MM.1S (cell line): ENCODE results near the gene IQCK.

Experiments used
- DNase-seq: peaks from one replicate; pipeline ENCODE4 v3.0.0-alpha.2; 2015
- H2AFZ ChIP-seq: fragments of 300-600 bp; sonication (generic); 2 replicates; pipeline ENCODE4 v1.6.0; 2016; ENCODE audit warnings: antibody characterized with exemption, low read length
- H3F3A ChIP-seq: fragments of 300-600 bp; sonication (generic); 2 replicates; pipeline ENCODE4 v1.6.1; 2016; ENCODE audit warnings: mild to moderate bottlenecking, antibody characterized with exemption, low read length, moderate library complexity, mixed read lengths; ENCODE audit not compliant: insufficient read depth
- H3K27ac ChIP-seq: fragments of 300-600 bp; sonication (generic); 2 replicates; pipeline ENCODE4 v1.5.1; 2016; ENCODE audit warnings: mild to moderate bottlenecking, low read length
- H3K27me3 ChIP-seq: fragments of 300-600 bp; sonication (generic); replicated peaks from 2 replicates; pipeline ENCODE4 v1.6.0; 2016; ENCODE audit warnings: low read length; ENCODE audit not compliant: insufficient read depth
- H3K36me3 ChIP-seq: fragments of 300-600 bp; sonication (generic); replicated peaks from 2 replicates; pipeline ENCODE4 v1.6.1; 2016; ENCODE audit warnings: mild to moderate bottlenecking, low read length, mixed read lengths; ENCODE audit not compliant: insufficient read depth
- H3K4me1 ChIP-seq: fragments of 300-600 bp; sonication (generic); 2 replicates; pipeline ENCODE4 v1.6.1; 2016; ENCODE audit warnings: low read length, mixed read lengths
- H3K4me2 ChIP-seq: fragments of 300-600 bp; sonication (generic); 2 replicates; pipeline ENCODE4 v1.6.0; 2016; ENCODE audit warnings: low read depth, low read length
- H3K4me3 ChIP-seq: fragments of 300-600 bp; sonication (generic); 2 replicates; pipeline ENCODE4 v1.5.1; 2016; ENCODE audit warnings: low read length, mixed read lengths
- H3K79me2 ChIP-seq: fragments of 300-600 bp; sonication (generic); 2 replicates; pipeline ENCODE4 v1.6.1; 2016; ENCODE audit warnings: mixed run types, low read length, mixed read lengths
- H3K9ac ChIP-seq: fragments of 300-600 bp; sonication (generic); 2 replicates; pipeline ENCODE4 v1.6.1; 2016; ENCODE audit warnings: low read length, mixed read lengths
- H3K9me2 ChIP-seq: fragments of 300-600 bp; sonication (generic); replicated peaks from 2 replicates; pipeline ENCODE4 v1.6.1; 2016; ENCODE audit warnings: mild to moderate bottlenecking, low read length, mixed read lengths; ENCODE audit not compliant: insufficient read depth
- H3K9me3 ChIP-seq: fragments of 300-600 bp; sonication (generic); replicated peaks from 2 replicates; pipeline ENCODE4 v1.6.1; 2016; ENCODE audit warnings: mild to moderate bottlenecking, low read length, mixed read lengths; ENCODE audit not compliant: insufficient read depth
- H4K20me1 ChIP-seq: fragments of 300-600 bp; sonication (generic); 2 replicates; pipeline ENCODE4 v1.6.1; 2016; ENCODE audit warnings: mild to moderate bottlenecking, low read length, moderate library complexity, mixed read lengths; ENCODE audit not compliant: insufficient read depth
- EZH2 ChIP-seq: fragments of 300-600 bp; sonication (generic); optimal IDR thresholded peaks from 2 replicates; pipeline ENCODE3; 2017; ENCODE audit warnings: low read depth, mild to moderate bottlenecking, antibody characterized with exemption, low read length, mixed read lengths
- EZH2phosphoT487 ChIP-seq: fragments of 300-600 bp; sonication (generic); IDR thresholded peaks from 2 replicates; pipeline ENCODE4 v1.6.1; 2018; ENCODE audit warnings: antibody characterized with exemption, low read length
- TF ChIP-seq, protein P1 (sequence below): fragments of 300-600 bp; sonication (generic); IDR thresholded peaks from 2 replicates; pipeline ENCODE4 v1.5.1; 2016; ENCODE audit warnings: antibody characterized with exemption, low read length, mixed read lengths

Gene IQCK

DNA sequence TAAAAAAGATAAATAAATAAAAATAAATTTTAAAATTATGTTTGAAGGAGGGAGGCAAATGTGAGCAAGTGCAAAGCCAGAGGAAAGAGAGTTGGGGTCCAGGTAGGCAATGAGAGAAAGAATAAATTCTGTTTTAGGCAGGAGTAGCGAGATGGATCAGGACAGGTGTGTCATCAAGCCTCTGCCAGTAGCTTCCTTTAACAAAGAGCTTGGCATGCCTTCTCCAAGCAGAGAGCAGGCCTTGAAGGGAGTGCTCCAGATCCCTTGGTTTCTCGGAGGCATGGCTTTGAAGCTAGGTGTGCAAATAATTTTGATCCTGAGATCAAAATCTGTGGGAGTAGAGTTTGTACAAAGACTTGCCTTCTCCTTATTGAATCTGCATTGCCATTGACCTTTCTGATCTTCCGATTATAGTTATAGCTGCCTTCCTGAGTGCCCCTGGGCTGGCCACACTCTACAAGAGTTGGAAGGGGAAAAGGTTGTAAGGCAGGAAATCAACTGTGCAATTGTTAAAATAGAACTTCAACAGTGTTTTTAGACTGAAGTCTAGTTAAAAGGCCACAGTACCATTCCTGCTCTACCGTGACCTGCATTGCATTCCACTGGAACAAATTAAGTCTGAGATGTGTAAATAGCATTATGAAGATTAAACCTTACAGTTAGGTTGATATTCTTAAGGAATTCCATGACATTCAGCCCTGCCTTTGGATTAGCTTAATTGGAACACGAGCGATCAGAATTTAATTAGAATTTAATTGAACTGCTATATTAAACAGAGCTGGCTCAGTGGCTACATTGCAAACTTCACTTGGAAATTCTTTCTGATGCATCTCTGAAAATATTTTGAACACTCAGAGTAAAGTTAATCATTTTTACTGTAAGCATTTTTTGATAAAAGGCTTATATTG lies 33.7 kb downstream of the IQCK start:
- no peak for DNase-seq

DNA sequence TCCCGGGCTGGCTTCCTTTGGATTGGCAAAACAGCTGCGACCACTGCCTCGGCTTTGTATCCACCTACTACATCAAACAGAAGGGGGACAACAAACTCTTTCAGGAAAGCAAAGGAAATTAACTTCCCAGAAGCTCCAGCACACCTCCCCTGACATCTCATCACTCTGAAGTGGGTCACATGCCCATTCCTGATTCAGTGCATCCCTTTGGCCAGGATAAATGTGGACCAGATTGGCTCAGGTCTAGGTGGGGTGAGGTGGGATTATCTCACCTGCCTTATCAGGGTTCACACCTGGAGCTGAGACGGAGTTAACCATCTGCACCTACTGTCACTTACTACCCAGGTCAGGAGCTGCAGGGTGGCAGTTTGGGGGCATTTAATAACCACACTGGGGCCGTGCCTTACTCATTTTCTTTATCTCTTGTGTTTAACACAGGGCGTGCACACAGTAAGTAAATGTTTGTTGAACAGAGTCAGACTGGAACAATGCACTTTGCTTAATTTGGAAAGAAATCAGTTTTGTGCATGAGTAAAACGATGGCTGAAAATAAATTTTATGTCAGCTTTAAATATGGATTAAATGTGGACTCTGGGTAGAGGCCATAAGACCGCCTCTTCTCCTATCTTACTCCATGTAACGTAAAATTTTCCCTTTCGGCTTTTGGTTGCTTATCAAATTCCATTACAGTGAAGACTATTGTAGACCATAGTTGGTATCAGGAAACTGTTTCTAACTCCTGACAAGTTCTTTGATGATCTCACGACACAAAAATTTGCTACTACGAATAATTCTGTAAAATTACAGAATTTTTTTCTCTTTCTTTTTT lies 36.0 kb downstream of the IQCK start:
- Histone ChIP-seq H3F3A (no peaks in the 10 kb centered on the region), H3K4me3 (no peak overlapping the region), H2AFZ (no peak overlapping the region), H3K36me3 (no peaks in the 10 kb centered on the region), H3K27me3 (no peaks in the 10 kb centered on the region), H3K9me2 (no peaks in the 10 kb centered on the region), H3K27ac (no peak overlapping the region), H3K79me2 (no peaks in the 10 kb centered on the region), H4K20me1 (no peaks in the 10 kb centered on the region), H3K4me2 (no peak overlapping the region), H3K9me3 (no peaks in the 10 kb centered on the region), H3K4me1 (no peaks in the 10 kb centered on the region), H3K9ac (no peak overlapping the region)
- DNase-seq = no peak
- TF ChIP-seq EZH2 (no peak), EZH2phosphoT487 (no peak)
- TF ChIP-seq, protein P1, sequence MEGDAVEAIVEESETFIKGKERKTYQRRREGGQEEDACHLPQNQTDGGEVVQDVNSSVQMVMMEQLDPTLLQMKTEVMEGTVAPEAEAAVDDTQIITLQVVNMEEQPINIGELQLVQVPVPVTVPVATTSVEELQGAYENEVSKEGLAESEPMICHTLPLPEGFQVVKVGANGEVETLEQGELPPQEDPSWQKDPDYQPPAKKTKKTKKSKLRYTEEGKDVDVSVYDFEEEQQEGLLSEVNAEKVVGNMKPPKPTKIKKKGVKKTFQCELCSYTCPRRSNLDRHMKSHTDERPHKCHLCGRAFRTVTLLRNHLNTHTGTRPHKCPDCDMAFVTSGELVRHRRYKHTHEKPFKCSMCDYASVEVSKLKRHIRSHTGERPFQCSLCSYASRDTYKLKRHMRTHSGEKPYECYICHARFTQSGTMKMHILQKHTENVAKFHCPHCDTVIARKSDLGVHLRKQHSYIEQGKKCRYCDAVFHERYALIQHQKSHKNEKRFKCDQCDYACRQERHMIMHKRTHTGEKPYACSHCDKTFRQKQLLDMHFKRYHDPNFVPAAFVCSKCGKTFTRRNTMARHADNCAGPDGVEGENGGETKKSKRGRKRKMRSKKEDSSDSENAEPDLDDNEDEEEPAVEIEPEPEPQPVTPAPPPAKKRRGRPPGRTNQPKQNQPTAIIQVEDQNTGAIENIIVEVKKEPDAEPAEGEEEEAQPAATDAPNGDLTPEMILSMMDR = no peak

More for the DNA sequence above, 33.7 kb downstream of the IQCK start:
- no peaks in the 10 kb centered on the region for H3K4me1 ChIP-seq
- H3K9ac ChIP-seq = no peak overlapping the region
- no peak overlapping the region for H3K4me3 ChIP-seq
- no peaks in the 10 kb centered on the region for H3F3A ChIP-seq
- H2AFZ ChIP-seq = no peak overlapping the region
- no peak overlapping the region for H3K27ac ChIP-seq
- no peaks in the 10 kb centered on the region for H3K36me3 ChIP-seq
- H3K27me3 ChIP-seq = no peaks in the 10 kb centered on the region
- H3K79me2 ChIP-seq = no peaks in the 10 kb centered on the region
- no peaks in the 10 kb centered on the region for H4K20me1 ChIP-seq
- no peaks in the 10 kb centered on the region for H3K9me2 ChIP-seq
- H3K9me3 ChIP-seq = no peaks in the 10 kb centered on the region
- TF ChIP-seq, protein P1 = no peak
- TF ChIP-seq EZH2 = no peak
- TF ChIP-seq EZH2phosphoT487 = no peak
- H3K4me2 ChIP-seq = no peak overlapping the region

DNA sequence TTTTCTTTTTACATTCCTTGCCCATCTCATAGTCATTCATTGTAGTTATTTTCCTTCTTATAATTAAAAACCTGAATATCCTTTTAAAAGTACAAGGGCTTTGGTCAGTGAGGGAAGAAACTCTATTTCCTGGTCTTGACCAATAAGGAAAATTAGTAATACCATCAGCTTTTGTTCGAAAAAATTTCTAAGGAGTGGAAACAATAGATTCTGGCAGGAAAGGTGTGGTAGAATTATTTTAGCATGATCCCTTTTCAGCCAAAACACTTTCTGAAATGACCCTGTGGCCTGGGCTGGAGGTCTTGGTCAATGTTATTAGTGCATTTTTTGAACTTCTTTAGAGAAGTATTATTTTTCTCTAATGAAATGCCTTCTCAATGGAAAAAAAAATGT lies 36.6 kb downstream of the IQCK start:
- Histone ChIP-seq H3K9me2 (no peaks in the 10 kb centered on the region), H3K4me3 (no peak overlapping the region), H2AFZ (no peak overlapping the region), H3K4me2 (no peak overlapping the region), H3K9me3 (no peaks in the 10 kb centered on the region), H3K36me3 (no peaks in the 10 kb centered on the region), H3K9ac (no peak overlapping the region), H3F3A (no peaks in the 10 kb centered on the region), H3K79me2 (no peaks in the 10 kb centered on the region), H3K27ac (no peak overlapping the region), H3K4me1 (no peaks in the 10 kb centered on the region), H4K20me1 (no peaks in the 10 kb centered on the region), H3K27me3 (no peaks in the 10 kb centered on the region)
- TF ChIP-seq, protein P1 = no peak
- TF ChIP-seq EZH2phosphoT487 = no peak
- no peak for TF ChIP-seq EZH2
- no peak for DNase-seq
